ENCODE data around the gene CD47. TPM values are rescaled to one million over a fixed set of nuclear protein-coding genes. Genes with fewer than 3 reads are reported as not detected.

CD47 gene
- total and polyA plus RNA-seq, 10 of the 15 experiments (the other 5 are each of a cell fraction or from before 2014, with no cell fraction given): 22.9 to 175 (median 81.1) TPM

DNA sequence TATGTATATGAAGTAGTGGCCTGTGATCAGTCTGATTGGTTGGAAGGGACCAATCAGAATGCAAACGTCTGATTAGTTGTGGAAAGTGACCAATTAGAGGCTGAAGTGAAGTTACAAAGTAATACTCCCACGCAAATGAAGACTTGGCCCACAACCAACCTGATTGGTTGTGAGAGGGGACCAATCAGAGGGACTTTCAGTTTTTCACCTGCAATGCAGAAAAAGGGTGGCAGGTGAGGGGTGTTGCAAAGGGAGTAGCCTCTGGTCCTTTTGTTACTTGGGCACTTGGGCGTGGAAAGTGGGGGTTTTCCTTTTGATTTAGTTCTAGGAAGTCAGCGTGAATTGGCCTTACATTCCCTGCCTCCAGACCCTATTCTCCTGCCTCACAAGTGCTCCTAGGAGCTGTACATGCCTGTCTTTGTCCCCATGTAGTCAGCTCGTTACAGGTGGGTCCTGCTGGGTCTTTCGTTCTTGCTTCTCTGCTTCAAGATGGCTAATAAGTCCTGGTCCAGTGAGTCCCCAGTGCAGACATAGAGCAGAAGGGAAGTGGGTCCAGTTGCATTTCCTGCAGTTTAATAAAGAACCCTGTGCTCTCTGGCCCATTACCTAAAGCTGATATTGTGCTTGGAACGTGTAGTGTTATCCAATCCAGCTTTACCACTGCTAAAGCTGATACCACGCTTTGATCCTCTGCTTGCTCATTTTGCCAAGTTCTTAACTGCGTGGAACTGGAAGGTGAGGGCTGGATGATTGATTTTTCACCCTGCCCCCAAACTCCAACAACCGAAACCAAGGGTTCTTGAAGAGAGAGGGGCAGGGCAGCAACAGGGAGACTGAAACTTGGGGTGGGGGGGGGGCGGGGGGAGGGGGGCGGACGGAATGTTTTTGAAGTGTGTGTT lies 46.0 kb upstream of the CD47 start:
- H3K4me3 ChIP-seq: no peak overlapping the region
- POLR2A ChIA-PET: no interaction called here
- H3K79me2 ChIP-seq (ENCODE audit: control insufficient read depth, insufficient read depth, low read length): peaks cover 23% of the 10 kb centered on the region
- 68% methylated on average over 10 of the region's 13 CpGs for WGBS (ENCODE audit: insufficient coverage, insufficient replicate concordance, low lambda C conversion rate, missing lambda C conversion rate)
- H3K9me3 ChIP-seq (replicated peaks; ENCODE audit: control insufficient read depth, insufficient read depth, low read length): no peaks in the 10 kb centered on the region; the same call in 2 of the 3 replicates
- no peak for ATAC-seq
- SMC1A ChIA-PET (ENCODE audit: uncharacterized antibody, unreplicated experiment): interaction anchor here (0.6 kb wide), 1 partner anchor 281 kb away, joined by 3 read pairs; no protein-coding TSS in a partner anchor
- in situ Hi-C loops (cut with MboI): no loop called here
- RAD21 ChIA-PET (ENCODE audit: unreplicated experiment): interaction anchor here (1.6 kb wide), 1 partner anchor 85 kb away, joined by 3 read pairs; the partner anchor contains the start of gene IFT57
- DNase-seq (ENCODE audit: low read depth, low spot score): no peak
- no peak overlapping the region; the same call in 1 of the 2 replicates for H3K27ac ChIP-seq (ENCODE audit: control insufficient read depth, insufficient read depth)
- peaks cover 28% of the 10 kb centered on the region for H3K4me1 ChIP-seq (ENCODE audit: control insufficient read depth, insufficient read depth, low read length)
- CTCF ChIA-PET: interaction anchor here (1.4 kb wide), 1 partner anchor 16 kb away, joined by 5 read pairs; no protein-coding TSS in a partner anchor
- peaks cover 0 to 19% of the 10 kb centered on the region in 2 experiments; a peak in 1 of 4 replicates for H3K36me3 ChIP-seq (ENCODE audit: control insufficient read depth in 2 of 2, insufficient read depth in 2 of 2, low read length in 1 of 2)
- intact Hi-C loops (cut with micrococcal nuclease; ENCODE audit: unreplicated experiment): no loop called here
- BruUV-seq (replicated peaks): no TSS peak
- FAIRE-seq: no peak
- no peak overlapping the region for H3K9ac ChIP-seq (ENCODE audit: control insufficient read depth, insufficient read depth, low read length)
- TF ChIP-seq NFYB (IDR thresholded peaks at IDR 0.05; ENCODE audit: insufficient read depth, low read depth, low read length): peak; percentile 52; the same call in 1 of the 2 replicates
- no peak for TF ChIP-seq ZNF622 (IDR thresholded peaks at IDR 0.05)
- peak; percentile 63 for TF ChIP-seq POLR2AphosphoS5 (IDR thresholded peaks at IDR 0.05; ENCODE audit: low read length)
- H3K27me3 ChIP-seq (replicated peaks in 1 of 2; ENCODE audit: control insufficient read depth in 2 of 2, insufficient read depth in 2 of 2, low read length in 1 of 2): no peaks in the 10 kb centered on the region
- no peak overlapping the region for H2AFZ ChIP-seq (ENCODE audit: control insufficient read depth, low read depth, low read length)
- H4K20me1 ChIP-seq (ENCODE audit: control insufficient read depth, insufficient read depth): no peaks in the 10 kb centered on the region
- H3K4me2 ChIP-seq (ENCODE audit: control insufficient read depth, insufficient read depth): no peak overlapping the region

DNA sequence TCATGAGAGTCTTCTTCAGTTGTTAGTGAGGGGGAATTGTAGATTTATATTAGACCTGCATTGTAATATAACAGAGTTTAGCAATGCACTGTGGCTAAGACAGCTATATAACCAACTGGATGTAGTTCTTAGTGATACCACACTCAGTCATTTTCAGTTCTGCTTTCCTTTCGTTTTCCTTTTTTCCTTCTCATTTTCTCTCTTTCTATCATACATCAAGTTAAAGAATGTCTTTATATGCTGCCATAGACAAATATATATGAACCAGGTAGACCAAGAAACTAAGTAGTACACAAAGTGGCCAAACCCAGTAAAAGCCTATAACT lies 43.7 kb upstream of the CD47 start:
- Histone ChIP-seq H2AFZ (ENCODE audit: control insufficient read depth, low read depth, low read length) (no peak overlapping the region), H4K20me1 (ENCODE audit: control insufficient read depth, insufficient read depth) (no peaks in the 10 kb centered on the region), H3K4me3 (0 out of 2 replicates have a peak overlapping the region, but pooled peaks have one; percentile 29), H3K36me3 (ENCODE audit: control insufficient read depth in 2 of 2, insufficient read depth in 2 of 2, low read length in 1 of 2) (peaks cover 0 to 24% of the 10 kb centered on the region in 2 experiments; a peak in 1 of 4 replicates), H3K79me2 (ENCODE audit: control insufficient read depth, insufficient read depth, low read length) (peaks cover 45% of the 10 kb centered on the region), H3K27ac (ENCODE audit: control insufficient read depth, insufficient read depth) (0 out of 2 replicates have a peak overlapping the region, but pooled peaks have one; percentile 1), H3K9ac (ENCODE audit: control insufficient read depth, insufficient read depth, low read length) (no peak overlapping the region), H3K4me1 (ENCODE audit: control insufficient read depth, insufficient read depth, low read length) (peaks cover 47% of the 10 kb centered on the region), H3K27me3 (replicated peaks in 1 of 2; ENCODE audit: control insufficient read depth in 2 of 2, insufficient read depth in 2 of 2, low read length in 1 of 2) (no peaks in the 10 kb centered on the region), H3K9me3 (replicated peaks; ENCODE audit: control insufficient read depth, insufficient read depth, low read length) (no peaks in the 10 kb centered on the region), H3K4me2 (ENCODE audit: control insufficient read depth, insufficient read depth) (peak overlapping the region; percentile 43)
- 0% methylated on average over 1 of the region's 1 CpG for WGBS (ENCODE audit: insufficient coverage, insufficient replicate concordance, low lambda C conversion rate, missing lambda C conversion rate)
- intact Hi-C loops (cut with micrococcal nuclease; ENCODE audit: unreplicated experiment) (no loop called here), in situ Hi-C loops (cut with MboI) (no loop called here)
- FAIRE-seq (no peak), DNase-seq (ENCODE audit: low read depth, low spot score) (no peak), ATAC-seq (peak; percentile 73)
- no TSS peak for BruUV-seq (replicated peaks)
- ChIA-PET RAD21 (ENCODE audit: unreplicated experiment) (interaction anchor here (1.3 to 2.3 kb wide), 2 partner anchors 9 to 34 kb away, joined by 4 to 8 read pairs; no protein-coding TSS in a partner anchor), CTCF (no interaction called here), POLR2A (interaction anchor here (1.8 kb wide), 1 partner anchor 41 kb away, joined by 3 read pairs; no protein-coding TSS in a partner anchor), SMC1A (ENCODE audit: uncharacterized antibody, unreplicated experiment) (interaction anchor here (0.8 to 3.2 kb wide), 5 partner anchors 9 to 47 kb away, joined by 3 to 12 read pairs (median 5); no protein-coding TSS in a partner anchor)
- TF ChIP-seq ETV6 (conservative IDR thresholded peaks at IDR 0.05 in 1 of 2, IDR thresholded peaks at IDR 0.05 in 1 of 2; ENCODE audit: borderline replicate concordance in 1 of 2, low read depth in 1 of 2) (peak in 1 of 2 experiments; percentile 34; a peak in 1 of 4 replicates), TAF1 (IDR thresholded peaks at IDR 0.05; ENCODE audit: borderline replicate concordance, low read depth, low read length) (no peak), PAX5 (IDR thresholded peaks at IDR 0.05; ENCODE audit: borderline replicate concordance, low read depth, low read length) (no peak), BMI1 (IDR thresholded peaks at IDR 0.05; ENCODE audit: borderline replicate concordance) (no peak), ELK1 (IDR thresholded peaks at IDR 0.05; ENCODE audit: low read depth, low read length) (no peak), TBL1XR1 (IDR thresholded peaks at IDR 0.05; ENCODE audit: low read depth, low read length) (no peak)
